Caco-2 (cell line): ENCODE data around the gene ERCC5. TPM values are rescaled to one million over a fixed set of nuclear protein-coding genes. Genes with fewer than 3 reads are reported as not detected.

Experiments used
- BruUV-seq: library from RNA; stranded (reverse); fragments of 400-500 nt; replicated peaks from 2 replicates; lab custom pipeline; 2021; lab: Mats Ljungman, UMichigan
- CTCF ChIA-PET: fragments of 300-600 bp; sonication (Branson Sonifier 250); formaldehyde crosslinking; loops from one replicate; lab custom pipeline; 2022; ENCODE audit warnings: antibody characterized with exemption; lab: Charles Lee
- POLR2A ChIA-PET: fragments of 300-600 bp; sonication (Branson Sonifier 250); formaldehyde crosslinking; loops from one replicate; lab custom pipeline; 2022; ENCODE audit warnings: antibody characterized with exemption; lab: Charles Lee
- DNase-seq, 2 experiments: peaks; one replicate each; pipeline versions ENCODE4 v3.0.0 to v3.0.0-alpha.2; 2020 to 2022
- H3K27me3 ChIP-seq: replicated peaks from 2 replicates; pipeline ENCODE4 v1.6.0; 2011; ENCODE audit warnings: low read length; ENCODE audit not compliant: control insufficient read depth, insufficient read depth
- H3K36me3 ChIP-seq: 2 replicates; pipeline ENCODE4 v1.5.1; 2011; ENCODE audit warnings: low read length; ENCODE audit not compliant: control insufficient read depth, insufficient read depth
- H3K4me1 ChIP-seq: fragments of 250-450 bp; sonication (Bioruptor Pico); 2 replicates; pipeline ENCODE4 v1.5.1; 2020; ENCODE audit warnings: mild to moderate bottlenecking
- H3K4me3 ChIP-seq: 2 replicates; pipeline ENCODE4 v1.5.1; 2011; ENCODE audit warnings: low read depth, mild to moderate bottlenecking, control low read depth, low read length
- H3K9me3 ChIP-seq: fragments of 250-450 bp; sonication (Bioruptor Pico); 2 replicates; pipeline ENCODE4 v1.5.1; 2020; ENCODE audit warnings: mild to moderate bottlenecking, moderate library complexity
- H3K27ac Mint-ChIP-seq: one replicate; pipeline ENCODE4 v1.8.0; 2022; ENCODE audit warnings: mixed read lengths; ENCODE audit not compliant: unreplicated experiment
- H3K27me3 Mint-ChIP-seq: one replicate; pipeline ENCODE4 v1.8.0; 2022; ENCODE audit warnings: mixed read lengths; ENCODE audit not compliant: insufficient read depth, unreplicated experiment
- H3K36me3 Mint-ChIP-seq: one replicate; pipeline ENCODE4 v1.8.0; 2022; ENCODE audit warnings: mild to moderate bottlenecking, mixed read lengths; ENCODE audit not compliant: insufficient read depth, unreplicated experiment
- H3K4me1 Mint-ChIP-seq: one replicate; pipeline ENCODE4 v1.8.0; 2022; ENCODE audit warnings: low read depth, mixed read lengths; ENCODE audit not compliant: unreplicated experiment
- H3K4me3 Mint-ChIP-seq: one replicate; pipeline ENCODE4 v1.8.0; 2022; ENCODE audit warnings: mild to moderate bottlenecking, moderate library complexity, mixed read lengths; ENCODE audit not compliant: unreplicated experiment
- H3K9me3 Mint-ChIP-seq: one replicate; pipeline ENCODE4 v1.8.0; 2022; ENCODE audit warnings: mixed read lengths; ENCODE audit not compliant: unreplicated experiment
- CTCF ChIP-seq, 2 experiments: fragments of 200-600 bp in 1 of 2; IDR thresholded peaks; 1 replicate in 1 of 2; 2 replicates in 1 of 2; pipeline versions ENCODE4 v1.5.1 to v1.8.0; 2011 to 2022; ENCODE audit warnings: antibody characterized with exemption in 1 of 2, control low read depth in 1 of 2, inconsistent platforms in 1 of 2, low read depth in 1 of 2, low read length in 1 of 2, mild to moderate bottlenecking in 1 of 2, moderate library complexity in 1 of 2; ENCODE audit not compliant: insufficient read depth in 1 of 2, severe bottlenecking in 1 of 2, unreplicated experiment in 1 of 2
- intact Hi-C: fragments of 100-400 bp; cut with micrococcal nuclease; formaldehyde crosslinking; loops from one replicate; pipeline ENCODE4 v1.10.0; 2022; ENCODE audit not compliant: unreplicated experiment
- total RNA-seq: library from RNA; stranded (reverse); gene quantifications from 2 replicates; pipeline ENCODE4 v1.2.3, GENCODE V29; 2022

The ERCC5 gene
- total RNA-seq, 1 experiment from 2014 or later, result 31.4 TPM

- Mint-ChIP-seq H3K4me3 (no peak overlapping the region), H3K36me3 (no peaks in the 10 kb centered on the region), H3K9me3 (no peaks in the 10 kb centered on the region), H3K4me1 (peaks cover 6% of the 10 kb centered on the region), H3K27ac (no peak overlapping the region), H3K27me3 (no peaks in the 10 kb centered on the region)
- no peak for TF ChIP-seq CTCF (IDR thresholded peaks at IDR 0.05; ENCODE audit: insufficient read depth in 1 of 2, low read depth in 1 of 2, low read length in 1 of 2, severe bottlenecking in 1 of 2, unreplicated experiment in 1 of 2)
- no TSS peak for BruUV-seq
- Histone ChIP-seq H3K9me3 (no peaks in the 10 kb centered on the region), H3K4me1 (0 out of 2 replicates have a peak, but pooled peaks cover 3% of the 10 kb centered on the region), H3K27me3 (no peaks in the 10 kb centered on the region), H3K36me3 (no peaks in the 10 kb centered on the region), H3K4me3 (no peak overlapping the region)
- DNase-seq, result no peak
- intact Hi-C loops, result no loop called here
- ChIA-PET POLR2A (no interaction called here), CTCF (no interaction called here)
These were observed 46.7 kb downstream of the ERCC5 start for GRCh38 chr13:102892503-102892902.

GRCh38 chr13:102897371-102898138, 51.7 kb downstream of the ERCC5 start:
- Mint-ChIP-seq H3K36me3 (peaks cover under 1% of the 10 kb centered on the region), H3K4me1 (peaks cover 23% of the 10 kb centered on the region), H3K9me3 (no peaks in the 10 kb centered on the region), H3K4me3 (no peak overlapping the region), H3K27me3 (no peaks in the 10 kb centered on the region), H3K27ac (no peak overlapping the region)
- POLR2A ChIA-PET, result no interaction called here
- no peak for TF ChIP-seq CTCF (IDR thresholded peaks at IDR 0.05; ENCODE audit: insufficient read depth in 1 of 2, low read depth in 1 of 2, low read length in 1 of 2, severe bottlenecking in 1 of 2, unreplicated experiment in 1 of 2)
- Histone ChIP-seq H3K4me3 (no peak overlapping the region), H3K27me3 (no peaks in the 10 kb centered on the region), H3K9me3 (no peaks in the 10 kb centered on the region), H3K4me1 (peaks cover 40% of the 10 kb centered on the region), H3K36me3 (no peaks in the 10 kb centered on the region)
- no peak for DNase-seq
- no TSS peak for BruUV-seq
- intact Hi-C loops, result no loop called here
- CTCF ChIA-PET, result interaction anchor here (0.6 to 1.1 kb wide), 2 partner anchors 13 to 42 kb away, joined by 3 to 4 read pairs; no protein-coding TSS in a partner anchor

GRCh38 chr13:102900193-102900608, 54.4 kb downstream of the ERCC5 start:
- peaks cover 7% of the 10 kb centered on the region for H3K36me3 Mint-ChIP-seq
- H3K36me3 ChIP-seq, result no peaks in the 10 kb centered on the region
- H3K27ac Mint-ChIP-seq, result no peak overlapping the region
- peaks cover 39% of the 10 kb centered on the region for H3K4me1 ChIP-seq
- H3K9me3 Mint-ChIP-seq, result no peaks in the 10 kb centered on the region
- H3K9me3 ChIP-seq, result no peaks in the 10 kb centered on the region
- no peak for TF ChIP-seq CTCF (IDR thresholded peaks at IDR 0.05; ENCODE audit: insufficient read depth in 1 of 2, low read depth in 1 of 2, low read length in 1 of 2, severe bottlenecking in 1 of 2, unreplicated experiment in 1 of 2)
- peaks cover 43% of the 10 kb centered on the region for H3K4me1 Mint-ChIP-seq
- DNase-seq, result peak; percentile 55 to 60
- no peak overlapping the region for H3K4me3 ChIP-seq
- peak overlapping the region; percentile 26 for H3K4me3 Mint-ChIP-seq
- no TSS peak for BruUV-seq
- H3K27me3 Mint-ChIP-seq, result no peaks in the 10 kb centered on the region
- H3K27me3 ChIP-seq, result no peaks in the 10 kb centered on the region
- POLR2A ChIA-PET, result interaction anchor here (1.0 kb wide), 1 partner anchor 126 kb away, joined by 3 read pairs; the partner anchor contains the start of gene TEX30
- CTCF ChIA-PET, result interaction anchor here (2.0 kb wide), 1 partner anchor 30 kb away, joined by 8 read pairs; no protein-coding TSS in a partner anchor
- intact Hi-C loops, result loop anchor here (1.0 to 5.0 kb wide), 5 partner anchors 30 to 312 kb away; partner anchors contain the start of gene TPP2
